Upper lobe of left lung (tissue), 6 donors: ENCODE results near the gene USF2. TPM values are rescaled to one million over a fixed set of nuclear protein-coding genes. Genes with fewer than 3 reads are reported as not detected.

Experiments used
- ATAC-seq, 2 donors: fragments of 200-7000 bp; cut with Tn5 transposase; one replicate each; pipeline ENCODE4 v1.9.1; 2022; ENCODE audit warnings: mild to moderate bottlenecking in 2 of 2, moderate library complexity in 2 of 2; ENCODE audit not compliant: low FRiP score in 2 of 2
- DNase-seq, 2 donors: peaks; one replicate each; pipeline ENCODE4 v3.0.0-alpha.2; 2019 to 2020
- H3K27ac ChIP-seq, 4 donors: fragments of 200-600 bp; sonication (generic); one replicate each; pipeline ENCODE4 v1.5.1; 2016 to 2019
- H3K27me3 ChIP-seq, 4 donors: fragments of 200-600 bp; sonication (generic); one replicate each; pipeline ENCODE4 v1.5.1; 2017 to 2019
- H3K36me3 ChIP-seq, 4 donors: fragments of 200-600 bp; sonication (generic); one replicate each; pipeline ENCODE4 v1.5.1; 2016 to 2019
- H3K4me1 ChIP-seq, 4 donors: fragments of 200-600 bp; sonication (generic); one replicate each; pipeline ENCODE4 v1.5.1; 2018 to 2019
- H3K4me3 ChIP-seq, 4 donors: fragments of 200-600 bp; sonication (generic); one replicate each; pipeline ENCODE4 v1.5.1; 2017 to 2019; ENCODE audit warnings: mild to moderate bottlenecking in 2 of 4, moderate library complexity in 1 of 4
- H3K9me3 ChIP-seq, 4 donors: fragments of 200-600 bp; sonication (generic); one replicate each; pipeline ENCODE4 v1.5.1; 2018 to 2019
- EP300 ChIP-seq, 4 donors: sonication (generic); formaldehyde crosslinking; IDR thresholded peaks; one replicate each; pipeline ENCODE4 v1.5.1; 2017; ENCODE audit warnings: antibody characterized with exemption in 4 of 4, control low read depth in 2 of 4
- POLR2A ChIP-seq, 4 donors: fragments of 450-650 bp; IDR thresholded peaks; one replicate each; pipeline ENCODE4 v1.5.1; 2016 to 2017; ENCODE audit warnings: antibody characterized with exemption in 4 of 4, mild to moderate bottlenecking in 2 of 4
- POLR2AphosphoS5 ChIP-seq, 2 donors: sonication (generic); formaldehyde crosslinking; IDR thresholded peaks; one replicate each; pipeline ENCODE4 v1.5.1; 2017; ENCODE audit warnings: antibody characterized with exemption in 2 of 2
- WGBS, 2 donors: methylation state at CpG; one replicate each; pipeline ENCODE4 v1.1.5; 2017 to 2018; 5-methylcytosine and 5-hydroxymethylcytosine counted together
- total RNA-seq, 6 donors: library from RNA; depleted of rRNA in 4 of 6; stranded (reverse); fragments of >200 nt in 4 of 6; gene quantifications; one replicate each; pipeline versions ENCODE4 v1.1.0 to v1.2.1, GENCODE V29; 2016 to 2021
- TF ChIP-seq, protein P1 (sequence below), 6 experiments: fragments of 450-650 bp in 4 of 6; fragments of 200-600 bp in 2 of 6; sonication (generic) in 2 of 6; IDR thresholded peaks; one replicate each; pipeline ENCODE4 v1.5.1; 2016 to 2019; ENCODE audit warnings: antibody characterized with exemption in 6 of 6
- donor health status: DM: no; HTN: no; CAD: no; lungs with moderate emphysema.
- donor health status: DM: no; HTN: yes; CAD: no; lungs with severe emphysema.

Gene USF2
- total RNA-seq, 6 donors from 2014 or later, result 96.7 to 289 (median 175) TPM

- no peak for DNase-seq
- WGBS, 2 donors, result 20 to 77% methylated on average over 1 to 6 of the region's 6 CpGs
- H3K27me3 ChIP-seq, result no peaks in the 10 kb centered on the region
Observed at GRCh38 chr19:35223084-35223790, 45.5 kb upstream of the USF2 start.

DNA sequence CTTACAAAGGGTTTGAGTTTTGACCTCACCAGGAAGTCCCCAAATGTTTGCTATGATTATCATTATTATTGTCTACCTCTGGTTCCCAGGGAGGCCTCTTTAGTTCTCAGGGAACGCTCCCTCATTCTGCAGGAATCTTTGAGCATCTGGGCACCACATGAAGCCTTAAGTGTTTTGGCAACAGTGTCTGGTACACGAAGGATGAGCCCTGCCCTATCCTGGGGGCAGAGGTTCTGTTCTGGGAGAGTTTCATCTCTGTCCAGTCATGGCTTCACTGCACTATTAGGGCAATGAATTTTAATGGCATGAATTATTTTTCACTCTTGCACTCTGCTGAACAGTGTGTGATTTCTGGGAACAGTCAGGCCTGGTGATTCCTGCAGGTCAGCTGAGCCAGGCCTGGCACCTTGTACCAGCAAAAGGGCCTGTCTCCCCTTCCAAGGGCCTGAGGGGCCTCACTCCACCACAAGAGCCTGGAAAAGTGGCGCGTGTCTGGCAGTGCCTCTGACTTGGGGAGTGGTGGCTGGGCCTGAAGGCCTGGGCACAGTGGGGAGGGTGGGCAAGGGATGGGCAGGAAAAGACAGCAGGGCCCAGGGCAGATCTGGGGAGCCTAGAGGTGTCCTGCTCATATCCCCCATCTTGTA is 44.8 kb upstream of the USF2 start:
- DNase-seq (peak in 1 of 2 donors; percentile 41), ATAC-seq (no peak)
- Histone ChIP-seq H3K36me3 (no peaks in the 10 kb centered on the region), H3K4me3 (no peak overlapping the region), H3K4me1 (peaks cover 0 to 30% (median 13%) of the 10 kb centered on the region in 4 donors), H3K9me3 (no peaks in the 10 kb centered on the region), H3K27me3 (no peaks in the 10 kb centered on the region), H3K27ac (peak overlapping the region in 2 of 4 donors; percentile 40 to 57)
- WGBS, 2 donors, result 55 to 73% methylated on average over 4 of the region's 4 CpGs
- TF ChIP-seq POLR2AphosphoS5 (IDR thresholded peaks at IDR 0.05) (no peak), EP300 (IDR thresholded peaks at IDR 0.05) (no peak), POLR2A (IDR thresholded peaks at IDR 0.05) (no peak)

More at GRCh38 chr19:35223084-35223790, 45.5 kb upstream of the USF2 start:
- no peak for ATAC-seq
- no peak overlapping the region for H3K4me3 ChIP-seq
- H3K9me3 ChIP-seq, result no peaks in the 10 kb centered on the region
- no peaks in the 10 kb centered on the region for H3K36me3 ChIP-seq
- peak overlapping the region in 1 of 4 donors; percentile 12 for H3K27ac ChIP-seq
- TF ChIP-seq POLR2A (IDR thresholded peaks at IDR 0.05) (no peak), POLR2AphosphoS5 (IDR thresholded peaks at IDR 0.05) (no peak), EP300 (IDR thresholded peaks at IDR 0.05) (no peak)
- TF ChIP-seq, protein P1, sequence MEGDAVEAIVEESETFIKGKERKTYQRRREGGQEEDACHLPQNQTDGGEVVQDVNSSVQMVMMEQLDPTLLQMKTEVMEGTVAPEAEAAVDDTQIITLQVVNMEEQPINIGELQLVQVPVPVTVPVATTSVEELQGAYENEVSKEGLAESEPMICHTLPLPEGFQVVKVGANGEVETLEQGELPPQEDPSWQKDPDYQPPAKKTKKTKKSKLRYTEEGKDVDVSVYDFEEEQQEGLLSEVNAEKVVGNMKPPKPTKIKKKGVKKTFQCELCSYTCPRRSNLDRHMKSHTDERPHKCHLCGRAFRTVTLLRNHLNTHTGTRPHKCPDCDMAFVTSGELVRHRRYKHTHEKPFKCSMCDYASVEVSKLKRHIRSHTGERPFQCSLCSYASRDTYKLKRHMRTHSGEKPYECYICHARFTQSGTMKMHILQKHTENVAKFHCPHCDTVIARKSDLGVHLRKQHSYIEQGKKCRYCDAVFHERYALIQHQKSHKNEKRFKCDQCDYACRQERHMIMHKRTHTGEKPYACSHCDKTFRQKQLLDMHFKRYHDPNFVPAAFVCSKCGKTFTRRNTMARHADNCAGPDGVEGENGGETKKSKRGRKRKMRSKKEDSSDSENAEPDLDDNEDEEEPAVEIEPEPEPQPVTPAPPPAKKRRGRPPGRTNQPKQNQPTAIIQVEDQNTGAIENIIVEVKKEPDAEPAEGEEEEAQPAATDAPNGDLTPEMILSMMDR (IDR thresholded peaks at IDR 0.05), result no peak
- peaks cover 0 to 30% (median 13%) of the 10 kb centered on the region in 4 donors for H3K4me1 ChIP-seq

DNA sequence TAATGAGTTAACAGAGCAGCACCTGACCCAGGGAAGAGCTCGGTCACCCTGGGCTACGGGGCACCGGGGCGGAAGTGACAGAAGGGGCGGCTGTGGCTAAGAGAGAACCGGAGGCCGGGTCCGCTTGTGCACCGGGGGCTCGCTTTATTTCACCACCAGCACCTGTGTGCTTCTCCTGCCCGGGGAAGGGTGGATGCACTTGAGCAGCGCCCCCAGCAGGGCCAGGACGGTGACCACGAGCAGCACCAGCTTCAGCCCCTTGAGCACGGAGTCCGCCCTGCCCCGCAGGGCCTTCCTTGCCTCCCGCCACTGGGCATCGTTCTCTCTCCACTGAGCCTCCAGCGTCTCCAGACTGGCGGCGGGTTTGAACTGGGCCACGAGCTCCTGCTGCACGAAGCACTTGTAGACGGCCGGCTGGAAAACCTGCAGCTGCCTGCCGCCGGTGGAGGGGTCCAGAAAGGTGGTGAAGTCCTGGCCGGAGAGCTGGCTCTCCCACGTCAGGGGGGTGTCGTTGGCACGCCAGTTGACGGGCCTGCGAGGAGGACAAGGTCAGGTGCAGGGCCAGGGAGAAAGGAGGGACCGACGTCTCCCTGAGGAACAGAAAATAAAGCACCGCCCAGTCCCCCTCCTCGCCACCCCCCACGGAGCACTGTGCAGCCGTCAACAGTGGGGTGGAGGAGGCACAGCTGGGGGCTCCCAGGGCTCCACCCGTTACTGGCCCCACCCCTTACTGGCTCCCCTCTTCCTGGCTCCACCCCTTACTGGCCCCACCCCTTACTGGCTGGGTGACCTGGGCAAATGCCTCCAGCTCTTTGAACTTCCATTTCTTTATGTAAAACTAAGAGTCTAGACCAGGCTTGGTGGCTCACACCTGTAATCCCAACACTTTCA is 43.8 kb upstream of the USF2 start:
- Histone ChIP-seq H3K36me3 (no peaks in the 10 kb centered on the region), H3K4me1 (peaks cover 0 to 29% (median 12%) of the 10 kb centered on the region in 4 donors), H3K9me3 (no peaks in the 10 kb centered on the region), H3K27me3 (no peaks in the 10 kb centered on the region), H3K27ac (peak overlapping the region in 2 of 4 donors; percentile 40 to 57), H3K4me3 (peak overlapping the region in 2 of 4 donors; percentile 6 to 15)
- 49 to 69% methylated on average over 12 to 38 of the region's 41 CpGs for WGBS, 2 donors
- peak; percentile 35 to 61 for ATAC-seq
- no peak for TF ChIP-seq EP300 (IDR thresholded peaks at IDR 0.05)
- TF ChIP-seq, protein P1 (IDR thresholded peaks at IDR 0.05), result no peak
- TF ChIP-seq POLR2A (IDR thresholded peaks at IDR 0.05), result peak in 1 of 4 donors; percentile 31
- peak; percentile 80 to 85 for DNase-seq

DNA sequence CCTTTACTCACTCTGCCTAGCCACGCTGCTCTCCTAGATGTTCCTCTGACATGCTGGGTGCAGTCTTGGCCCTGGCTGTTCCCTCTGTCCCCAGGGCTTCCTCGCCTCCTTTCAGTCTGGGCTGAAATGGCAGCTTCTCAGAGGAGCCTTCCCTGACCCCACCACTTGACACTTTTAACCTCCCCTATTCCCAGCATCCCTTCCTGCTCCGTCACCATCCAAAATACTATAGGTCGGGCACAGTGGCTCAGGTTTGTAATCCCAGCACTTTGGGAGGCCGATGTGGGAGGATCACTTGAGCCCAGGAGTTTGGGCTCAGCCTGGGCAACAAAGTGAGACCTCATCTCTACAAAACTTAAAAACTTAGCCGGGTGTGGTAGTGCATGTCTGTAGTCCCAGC is 42.8 kb upstream of the USF2 start:
- H3K4me1 ChIP-seq, result peaks cover 0 to 18% (median 7%) of the 10 kb centered on the region in 4 donors
- no peak overlapping the region for H3K4me3 ChIP-seq
- no peak overlapping the region for H3K27ac ChIP-seq
- ATAC-seq (no peak), DNase-seq (no peak)
- H3K36me3 ChIP-seq, result no peaks in the 10 kb centered on the region
- no peaks in the 10 kb centered on the region for H3K27me3 ChIP-seq
- H3K9me3 ChIP-seq, result no peaks in the 10 kb centered on the region
- WGBS, 2 donors, result 92 to 97% methylated on average over 6 of the region's 6 CpGs
- TF ChIP-seq POLR2AphosphoS5 (IDR thresholded peaks at IDR 0.05) (no peak), POLR2A (IDR thresholded peaks at IDR 0.05) (no peak), EP300 (IDR thresholded peaks at IDR 0.05) (no peak)
- TF ChIP-seq, protein P1 (IDR thresholded peaks at IDR 0.05), result no peak

DNA sequence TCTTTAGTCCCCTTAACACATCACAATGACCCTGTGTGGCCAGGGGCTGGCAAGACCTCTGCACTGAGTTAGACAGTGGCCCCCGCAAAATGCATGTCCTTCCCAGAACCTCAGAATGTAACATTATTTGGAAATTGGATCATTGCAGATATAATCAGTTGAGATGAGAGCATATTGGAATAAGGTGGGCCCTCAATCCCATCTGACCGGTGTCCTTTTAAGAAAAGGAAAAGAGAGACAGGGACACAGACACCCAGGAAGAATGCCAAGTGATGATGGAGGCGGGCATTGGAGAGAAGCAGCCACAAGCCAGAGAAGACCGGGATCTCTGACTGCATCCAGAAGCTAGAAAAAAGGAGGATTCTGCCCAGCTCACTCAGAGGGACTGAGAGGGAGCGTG is 42.0 kb upstream of the USF2 start:
- H3K9me3 ChIP-seq, result no peaks in the 10 kb centered on the region
- H3K27me3 ChIP-seq, result no peaks in the 10 kb centered on the region
- no peak for DNase-seq
- H3K4me1 ChIP-seq, result peaks cover 0 to 11% (median 7%) of the 10 kb centered on the region in 4 donors
- 87 to 92% methylated on average over 5 of the region's 5 CpGs for WGBS, 2 donors
- H3K4me3 ChIP-seq, result no peak overlapping the region
- TF ChIP-seq, protein P1 (IDR thresholded peaks at IDR 0.05), result no peak
- TF ChIP-seq POLR2AphosphoS5 (IDR thresholded peaks at IDR 0.05), result no peak
- no peak for TF ChIP-seq POLR2A (IDR thresholded peaks at IDR 0.05)
- no peak for TF ChIP-seq EP300 (IDR thresholded peaks at IDR 0.05)
- no peak overlapping the region for H3K27ac ChIP-seq
- H3K36me3 ChIP-seq, result no peaks in the 10 kb centered on the region
- ATAC-seq, result no peak
